Muscle of leg (tissue), 11 donors: ENCODE measurements around the gene UBAC1. TPM values are rescaled to one million over a fixed set of nuclear protein-coding genes. Genes with fewer than 3 reads are reported as not detected.

Experiments used
- DNase-seq: peaks from one replicate; pipeline ENCODE4 v3.0.0; 2013
- H3K27ac ChIP-seq: one replicate; pipeline ENCODE4 v1.5.1; 2013; ENCODE audit warnings: mild to moderate bottlenecking, low read length, control low read depth
- H3K27me3 ChIP-seq: one replicate; pipeline ENCODE4 v1.6.1; 2013; ENCODE audit warnings: low read length; ENCODE audit not compliant: control insufficient read depth, insufficient read depth
- H3K36me3 ChIP-seq: one replicate; pipeline ENCODE4 v1.6.1; 2013; ENCODE audit warnings: low read length; ENCODE audit not compliant: control insufficient read depth, insufficient read depth
- H3K4me1 ChIP-seq: one replicate; pipeline ENCODE4 v1.6.1; 2013; ENCODE audit warnings: low read length; ENCODE audit not compliant: control insufficient read depth, insufficient read depth
- H3K4me3 ChIP-seq: one replicate; pipeline ENCODE4 v1.5.1; 2013; ENCODE audit warnings: low read length, control low read depth
- H3K9me3 ChIP-seq: replicated peaks from 2 replicates; pipeline ENCODE4 v1.6.1; 2013; ENCODE audit warnings: low read depth, low read length; ENCODE audit not compliant: control insufficient read depth
- WGBS: methylation state at CpG from one replicate; pipeline ENCODE4 v1.1.5; 2013; ENCODE audit warnings: missing lambda C conversion rate; ENCODE audit not compliant: insufficient coverage; 5-methylcytosine and 5-hydroxymethylcytosine counted together
- polyA plus RNA-seq, 8 donors: library from polyadenylated mRNA; unstranded; fragments of 120-200 nt; gene quantifications; one replicate each; pipeline versions ENCODE4 v1.2.1 to v1.2.3, GENCODE V29; 2013; ENCODE audit warnings: inconsistent platforms in 1 of 8, low replicate concordance in 1 of 8; ENCODE audit not compliant: insufficient read length in 8 of 8, insufficient read depth in 1 of 8
- total RNA-seq: library from RNA; stranded (reverse); fragments of 120-200 nt; gene quantifications from one replicate; pipeline ENCODE4 v1.2.4, GENCODE V29; 2013

UBAC1 gene
- total and polyA plus RNA-seq, 9 donors, result 34.1 to 51.8 (median 40.6) TPM

DNA sequence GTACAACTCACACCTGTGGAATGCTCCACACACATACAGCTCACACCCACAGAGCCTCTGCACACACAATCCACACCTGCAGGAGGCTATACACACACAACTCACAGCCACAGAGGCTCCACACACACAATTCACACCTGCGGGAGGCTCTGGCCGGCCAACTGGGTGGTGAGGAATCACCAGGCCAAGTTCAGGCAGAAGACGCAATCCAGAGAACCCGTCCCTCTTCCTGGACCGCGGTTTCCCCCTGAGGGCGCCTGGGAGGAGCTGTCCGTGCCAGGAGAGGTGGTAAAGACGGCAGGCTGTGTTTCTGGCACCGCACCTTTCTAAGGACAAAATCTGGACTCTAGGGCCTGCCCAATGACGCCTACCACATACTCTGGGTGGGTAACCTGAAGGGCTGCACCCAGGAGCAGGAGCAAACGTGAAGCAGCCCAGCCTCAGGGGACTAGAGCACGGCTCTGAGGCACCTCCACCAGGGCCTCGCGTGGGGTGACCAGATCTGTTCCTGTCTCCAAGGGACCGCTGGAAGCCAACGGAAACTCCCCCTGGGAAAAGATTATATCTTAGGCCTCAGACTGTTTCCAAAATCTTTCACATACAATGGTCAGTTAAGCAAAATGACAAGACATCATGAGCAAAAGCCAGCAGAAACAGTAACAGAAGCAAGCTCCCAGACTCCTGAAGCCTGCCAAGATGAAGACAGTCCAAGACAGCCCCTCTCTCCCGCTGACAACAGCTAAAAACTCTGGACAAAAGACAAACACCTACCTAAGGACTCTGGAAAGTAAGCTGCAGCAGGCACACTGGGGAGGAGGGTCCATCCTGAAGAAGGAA, 70.8 kb downstream of the UBAC1 start:
- no peaks in the 10 kb centered on the region for H3K36me3 ChIP-seq
- no peaks in the 10 kb centered on the region for H3K27me3 ChIP-seq
- peaks cover 48% of the 10 kb centered on the region for H3K4me1 ChIP-seq
- WGBS, result 48% methylated on average over 12 of the region's 18 CpGs
- H3K27ac ChIP-seq, result no peak overlapping the region
- no peak overlapping the region for H3K4me3 ChIP-seq
- peak; percentile 81 for DNase-seq
- peaks cover 5% of the 10 kb centered on the region for H3K9me3 ChIP-seq

DNA sequence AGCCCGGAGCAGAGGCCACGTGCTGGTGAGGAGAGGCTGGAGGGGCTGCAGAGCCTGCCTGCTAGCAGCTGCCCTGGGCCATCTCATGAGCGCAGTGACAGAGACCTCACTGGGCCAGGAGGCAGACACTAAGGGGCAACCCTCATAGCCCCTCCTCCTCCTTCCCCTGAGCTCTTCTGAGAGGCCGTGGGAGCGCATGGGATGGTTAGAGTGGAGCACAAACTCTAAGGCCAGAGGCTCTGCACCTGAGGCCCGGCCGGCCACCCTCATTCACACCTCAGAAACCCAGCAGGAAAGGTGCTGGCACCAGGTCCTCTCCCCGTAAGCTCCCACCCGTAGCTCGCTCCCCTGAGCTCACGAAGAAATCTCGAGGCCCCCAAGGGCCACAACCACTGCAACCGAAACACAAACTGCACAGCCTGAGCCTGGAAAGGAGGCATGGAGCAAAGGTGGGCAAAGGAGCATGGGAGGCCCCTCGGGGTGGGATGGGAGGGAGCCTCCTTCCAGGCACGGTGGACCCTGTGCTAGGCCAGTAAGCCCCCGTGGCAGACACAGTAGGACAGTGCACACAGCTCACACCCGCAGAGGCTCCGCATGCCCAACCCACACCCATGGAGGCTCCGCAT, 71.5 kb downstream of the UBAC1 start:
- Histone ChIP-seq H3K9me3 (no peaks in the 10 kb centered on the region), H3K4me1 (peaks cover 55% of the 10 kb centered on the region), H3K4me3 (no peak overlapping the region), H3K36me3 (no peaks in the 10 kb centered on the region), H3K27ac (no peak overlapping the region), H3K27me3 (no peaks in the 10 kb centered on the region)
- 86% methylated on average over 11 of the region's 19 CpGs for WGBS
- DNase-seq, result no peak

- WGBS, result 88% methylated on average over 7 of the region's 13 CpGs
- no peak for DNase-seq
- H3K27ac ChIP-seq, result no peak overlapping the region
- H3K36me3 ChIP-seq, result no peaks in the 10 kb centered on the region
- no peak overlapping the region for H3K4me3 ChIP-seq
- H3K4me1 ChIP-seq, result peaks cover 61% of the 10 kb centered on the region
- no peaks in the 10 kb centered on the region for H3K27me3 ChIP-seq
- no peaks in the 10 kb centered on the region for H3K9me3 ChIP-seq
Observed at GRCh38 chr9:135888766-135889394, 72.3 kb downstream of the UBAC1 start.

DNA sequence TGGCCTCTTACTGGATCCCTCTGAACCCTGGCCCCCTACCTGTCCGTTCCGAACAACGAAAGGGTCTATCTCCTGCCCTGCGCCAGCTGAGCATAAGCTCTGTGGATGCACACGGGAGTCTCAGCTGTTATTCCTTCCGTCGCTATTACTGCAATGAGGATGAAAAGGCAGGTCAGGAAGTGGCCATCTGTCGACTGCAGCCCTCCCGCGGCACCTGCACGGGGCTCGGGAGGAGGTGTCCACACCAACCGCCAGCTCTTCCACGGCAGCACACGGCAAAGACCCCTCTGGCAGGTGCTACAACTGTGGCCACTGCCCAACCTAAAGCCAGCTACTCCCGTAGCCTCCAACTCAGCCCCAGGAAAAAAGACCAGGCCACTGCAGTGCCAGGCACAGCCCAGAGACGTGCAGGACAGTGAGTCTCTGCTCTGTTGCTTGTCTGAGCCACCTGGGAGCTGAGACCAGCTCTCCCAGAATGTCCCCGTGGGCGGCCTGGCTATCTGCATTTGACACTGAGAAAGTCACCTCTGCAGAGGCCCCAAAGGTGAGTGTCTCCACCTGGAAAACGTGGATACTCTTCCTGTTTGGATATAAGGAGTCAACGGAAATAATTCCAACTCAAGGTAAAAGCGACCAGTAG, 72.9 kb downstream of the UBAC1 start:
- H3K36me3 ChIP-seq, result no peaks in the 10 kb centered on the region
- no peaks in the 10 kb centered on the region for H3K27me3 ChIP-seq
- no peak overlapping the region for H3K4me3 ChIP-seq
- DNase-seq, result no peak
- no peak overlapping the region for H3K27ac ChIP-seq
- H3K9me3 ChIP-seq, result no peaks in the 10 kb centered on the region
- H3K4me1 ChIP-seq, result peaks cover 61% of the 10 kb centered on the region
- 81% methylated on average over 18 of the region's 22 CpGs for WGBS

GRCh38 chr9:135887585-135888050, 73.6 kb downstream of the UBAC1 start:
- 53% methylated on average over 12 of the region's 12 CpGs for WGBS
- Histone ChIP-seq H3K27ac (no peak overlapping the region), H3K4me3 (no peak overlapping the region), H3K4me1 (peaks cover 61% of the 10 kb centered on the region), H3K36me3 (no peaks in the 10 kb centered on the region), H3K9me3 (no peaks in the 10 kb centered on the region), H3K27me3 (no peaks in the 10 kb centered on the region)
- no peak for DNase-seq

DNA sequence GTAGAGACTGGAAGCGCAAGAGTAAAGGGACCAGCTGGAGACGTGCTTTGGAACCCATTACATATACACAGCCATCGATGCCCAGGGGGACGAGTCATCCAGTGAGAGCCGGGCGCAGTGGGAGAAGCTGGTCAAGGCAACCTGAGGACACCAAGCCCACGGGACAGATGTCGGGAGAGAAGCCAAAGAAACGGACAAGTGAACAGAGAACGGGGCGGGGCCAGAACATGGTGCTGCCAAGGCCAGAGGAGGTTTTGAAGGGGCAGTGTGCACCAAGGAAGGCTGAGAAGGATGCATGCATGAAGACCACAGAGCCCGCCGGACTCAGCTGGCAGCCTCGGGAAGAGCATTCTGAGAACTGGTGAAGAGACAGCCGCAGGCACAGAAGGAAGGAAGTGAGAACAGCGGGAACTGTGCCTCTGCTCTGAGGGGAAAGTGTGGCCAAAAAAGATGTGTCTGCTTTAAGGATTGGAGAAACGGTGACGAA, 74.1 kb downstream of the UBAC1 start:
- H3K27ac ChIP-seq, result no peak overlapping the region
- H3K36me3 ChIP-seq, result peaks cover 2% of the 10 kb centered on the region
- DNase-seq, result peak; percentile 43
- H3K27me3 ChIP-seq, result no peaks in the 10 kb centered on the region
- H3K4me3 ChIP-seq, result no peak overlapping the region
- WGBS, result 54% methylated on average over 17 of the region's 18 CpGs
- no peaks in the 10 kb centered on the region for H3K9me3 ChIP-seq
- H3K4me1 ChIP-seq, result peaks cover 61% of the 10 kb centered on the region

- Histone ChIP-seq H3K4me3 (no peak overlapping the region), H3K9me3 (no peaks in the 10 kb centered on the region), H3K27ac (no peak overlapping the region), H3K4me1 (peaks cover 60% of the 10 kb centered on the region), H3K27me3 (no peaks in the 10 kb centered on the region), H3K36me3 (peaks cover 8% of the 10 kb centered on the region)
- WGBS, result 87% methylated on average over 15 of the region's 21 CpGs
- no peak for DNase-seq
Observed at GRCh38 chr9:135886147-135886981, 74.8 kb downstream of the UBAC1 start.

- no peak for DNase-seq
- Histone ChIP-seq H3K27ac (no peak overlapping the region), H3K9me3 (no peaks in the 10 kb centered on the region), H3K27me3 (no peaks in the 10 kb centered on the region), H3K36me3 (peaks cover 13% of the 10 kb centered on the region), H3K4me1 (peaks cover 53% of the 10 kb centered on the region), H3K4me3 (no peak overlapping the region)
- WGBS, result 78% methylated on average over 3 of the region's 7 CpGs
Observed at GRCh38 chr9:135885100-135885853, 75.9 kb downstream of the UBAC1 start.
